HEK293 (cell line): ENCODE data around the gene BCL2L1.

Experiments used
- HOXC10 ChIP-seq: sonication (generic); formaldehyde crosslinking; IDR thresholded peaks from 2 replicates; pipeline ENCODE4 v1.8.1; 2023; ENCODE audit warnings: mild to moderate bottlenecking, missing genetic modification reagents
- RBAK ChIP-seq: fragments of 450-650 bp; formaldehyde crosslinking; IDR thresholded peaks from 2 replicates; pipeline ENCODE4 v1.5.1; 2016; ENCODE audit warnings: missing biosample characterization, missing genetic modification characterization
- ZNF112 ChIP-seq: fragments of 450-650 bp; formaldehyde crosslinking; IDR thresholded peaks from 2 replicates; pipeline ENCODE4 v1.5.0; 2017; ENCODE audit warnings: missing biosample characterization, missing genetic modification characterization
- ZNF114 ChIP-seq: fragments of 450-650 bp; formaldehyde crosslinking; IDR thresholded peaks from 2 replicates; pipeline ENCODE4 v1.5.0; 2017; ENCODE audit warnings: missing biosample characterization, missing genetic modification characterization
- TF ChIP-seq, protein P1 (sequence below): fragments of 450-650 bp; formaldehyde crosslinking; IDR thresholded peaks from 2 replicates; pipeline ENCODE4 v1.5.1; 2016; ENCODE audit warnings: missing biosample characterization, missing genetic modification characterization
- TF ChIP-seq, protein P2 (sequence below): fragments of 450-650 bp; formaldehyde crosslinking; IDR thresholded peaks from 2 replicates; pipeline ENCODE4 v1.5.1; 2016; ENCODE audit warnings: missing biosample characterization, missing genetic modification characterization, low read depth

DNA sequence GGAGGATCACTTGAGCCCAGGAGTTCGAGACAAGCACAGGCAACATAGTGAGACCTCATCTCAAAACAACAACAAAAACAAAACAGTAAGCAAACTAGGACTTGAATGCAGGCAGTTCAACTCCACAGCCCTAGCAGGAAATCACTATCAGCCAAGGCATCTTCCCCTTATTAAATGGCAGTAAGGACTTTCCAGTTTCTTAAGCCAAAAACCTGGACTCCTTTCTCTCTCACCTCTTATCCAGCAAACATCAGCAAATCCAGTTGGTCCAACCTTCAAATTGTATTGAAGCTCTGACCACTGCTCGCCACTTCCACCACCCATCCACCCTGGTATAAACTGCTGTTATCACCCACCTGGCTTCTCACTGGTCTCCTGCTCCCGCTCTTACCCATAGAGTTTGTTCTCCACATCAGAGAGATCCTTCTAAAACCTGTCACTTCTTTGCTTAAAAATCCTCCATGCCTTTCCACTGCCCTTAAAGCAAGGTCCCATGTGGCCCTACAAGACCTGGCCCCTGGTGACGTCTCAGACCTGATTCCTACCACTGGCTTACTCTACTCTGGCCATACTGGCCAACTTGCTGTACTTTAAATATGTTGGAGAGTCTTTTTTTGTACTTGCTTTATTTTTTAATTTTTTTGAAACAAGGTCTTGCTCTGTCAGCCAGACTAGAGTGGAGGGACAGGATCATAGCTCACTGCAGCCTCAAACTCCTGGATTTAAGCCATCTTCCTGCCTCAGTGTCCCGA is 27.6 kb downstream of the BCL2L1 start:
- no peak for TF ChIP-seq ZNF114 (tag by site-specific recombination)
- no peak for TF ChIP-seq RBAK (tag by site-specific recombination)
- no peak for TF ChIP-seq ZNF112
- TF ChIP-seq, protein P1, sequence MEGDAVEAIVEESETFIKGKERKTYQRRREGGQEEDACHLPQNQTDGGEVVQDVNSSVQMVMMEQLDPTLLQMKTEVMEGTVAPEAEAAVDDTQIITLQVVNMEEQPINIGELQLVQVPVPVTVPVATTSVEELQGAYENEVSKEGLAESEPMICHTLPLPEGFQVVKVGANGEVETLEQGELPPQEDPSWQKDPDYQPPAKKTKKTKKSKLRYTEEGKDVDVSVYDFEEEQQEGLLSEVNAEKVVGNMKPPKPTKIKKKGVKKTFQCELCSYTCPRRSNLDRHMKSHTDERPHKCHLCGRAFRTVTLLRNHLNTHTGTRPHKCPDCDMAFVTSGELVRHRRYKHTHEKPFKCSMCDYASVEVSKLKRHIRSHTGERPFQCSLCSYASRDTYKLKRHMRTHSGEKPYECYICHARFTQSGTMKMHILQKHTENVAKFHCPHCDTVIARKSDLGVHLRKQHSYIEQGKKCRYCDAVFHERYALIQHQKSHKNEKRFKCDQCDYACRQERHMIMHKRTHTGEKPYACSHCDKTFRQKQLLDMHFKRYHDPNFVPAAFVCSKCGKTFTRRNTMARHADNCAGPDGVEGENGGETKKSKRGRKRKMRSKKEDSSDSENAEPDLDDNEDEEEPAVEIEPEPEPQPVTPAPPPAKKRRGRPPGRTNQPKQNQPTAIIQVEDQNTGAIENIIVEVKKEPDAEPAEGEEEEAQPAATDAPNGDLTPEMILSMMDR (tag by site-specific recombination) = no peak
- no peak for TF ChIP-seq HOXC10
- TF ChIP-seq, protein P2, sequence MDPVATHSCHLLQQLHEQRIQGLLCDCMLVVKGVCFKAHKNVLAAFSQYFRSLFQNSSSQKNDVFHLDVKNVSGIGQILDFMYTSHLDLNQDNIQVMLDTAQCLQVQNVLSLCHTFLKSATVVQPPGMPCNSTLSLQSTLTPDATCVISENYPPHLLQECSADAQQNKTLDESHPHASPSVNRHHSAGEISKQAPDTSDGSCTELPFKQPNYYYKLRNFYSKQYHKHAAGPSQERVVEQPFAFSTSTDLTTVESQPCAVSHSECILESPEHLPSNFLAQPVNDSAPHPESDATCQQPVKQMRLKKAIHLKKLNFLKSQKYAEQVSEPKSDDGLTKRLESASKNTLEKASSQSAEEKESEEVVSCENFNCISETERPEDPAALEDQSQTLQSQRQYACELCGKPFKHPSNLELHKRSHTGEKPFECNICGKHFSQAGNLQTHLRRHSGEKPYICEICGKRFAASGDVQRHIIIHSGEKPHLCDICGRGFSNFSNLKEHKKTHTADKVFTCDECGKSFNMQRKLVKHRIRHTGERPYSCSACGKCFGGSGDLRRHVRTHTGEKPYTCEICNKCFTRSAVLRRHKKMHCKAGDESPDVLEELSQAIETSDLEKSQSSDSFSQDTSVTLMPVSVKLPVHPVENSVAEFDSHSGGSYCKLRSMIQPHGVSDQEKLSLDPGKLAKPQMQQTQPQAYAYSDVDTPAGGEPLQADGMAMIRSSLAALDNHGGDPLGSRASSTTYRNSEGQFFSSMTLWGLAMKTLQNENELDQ (tag by site-specific recombination) = no peak
